Ovary (tissue), 9 donors: Measurements from ENCODE around the gene MAD1L1. TPM values are rescaled to one million over a fixed set of nuclear protein-coding genes. Genes with fewer than 3 reads are reported as not detected.
"Not testable (repeated sequence)": the region's sequence is repeated elsewhere in the genome, so short reads cannot be mapped to it uniquely, and the experiment has no call there.

ENCODE experiments used
- DNase-seq, 5 donors: peaks; one replicate each; pipeline ENCODE4 v3.0.0-alpha.2; 2019 to 2020
- H3K27ac ChIP-seq, 2 donors: fragments of 200-600 bp; one replicate each; pipeline versions ENCODE4 v1.5.1 to v1.8.0; 2019 to 2022
- H3K27me3 ChIP-seq: fragments of 200-600 bp; one replicate; pipeline ENCODE4 v1.8.0; 2022
- H3K36me3 ChIP-seq: fragments of 200-600 bp; sonication (generic); one replicate; pipeline ENCODE4 v1.5.1; 2019
- H3K4me1 ChIP-seq: one replicate; pipeline ENCODE4 v1.8.1; 2013; ENCODE audit warnings: mild to moderate bottlenecking, moderate library complexity; ENCODE audit not compliant: insufficient read depth
- H3K4me3 ChIP-seq: fragments of 200-600 bp; sonication (generic); one replicate; pipeline ENCODE4 v1.5.1; 2017
- H3K9me3 ChIP-seq, 2 donors: fragments of 200-600 bp in 1 of 2; sonication (generic) in 1 of 2; one replicate each; pipeline versions ENCODE4 v1.5.1 to v1.8.1; 2013 to 2019; ENCODE audit warnings: mild to moderate bottlenecking in 1 of 2, moderate library complexity in 1 of 2
- EP300 ChIP-seq: sonication (generic); formaldehyde crosslinking; IDR thresholded peaks from one replicate; pipeline ENCODE4 v1.6.1; 2017; ENCODE audit warnings: antibody characterized with exemption
- POLR2A ChIP-seq: fragments of 450-650 bp; IDR thresholded peaks from one replicate; pipeline ENCODE4 v1.6.1; 2017; ENCODE audit warnings: antibody characterized with exemption, mild to moderate bottlenecking, moderate library complexity
- WGBS, 3 donors: extraction: QIAGEN DNeasy Blood & Tissue Kit in 1 of 3; methylation state at CpG; one replicate each; pipeline versions ENCODE4 v1.1.5 to v1.1.7; 2013 to 2017; 5-methylcytosine and 5-hydroxymethylcytosine counted together
- intact Hi-C, 4 donors: fragments of 100-400 bp; cut with DNase I; formaldehyde crosslinking; loops; one replicate each; pipeline versions ENCODE4 v1.11.0 to v1.15.1; 2022 to 2023
- polyA plus RNA-seq, 2 donors: library from polyadenylated mRNA; stranded (reverse); fragments of 200-250 nt in 1 of 2; fragments of 350-450 nt in 1 of 2; fragmentation: Illumina TruSeq in 1 of 2; extraction: RNeasy Lipid Tissue Mini Kit (QIAGEN cat#74804) in 1 of 2; gene quantifications; one replicate each; pipeline ENCODE4 v1.2.3, GENCODE V29; 2013 to 2014
- total RNA-seq, 7 donors: library from RNA; depleted of rRNA in 2 of 7; stranded (reverse); fragments of >200 nt in 2 of 7; fragmentation: NEBNext Ultra II Directional in 3 of 7; extraction: Animal tissue kit (Norgen Biotek cat#: 25700) in 3 of 7; gene quantifications; one replicate each; pipeline versions ENCODE4 v1.1.0 to v1.2.4, GENCODE V29; 2016 to 2023
- TF ChIP-seq, protein P1 (sequence below), 3 donors: fragments of 450-650 bp in 2 of 3; fragments of 200-600 bp in 1 of 3; IDR thresholded peaks; one replicate each; pipeline versions ENCODE4 v1.5.1 to v1.8.0; 2016 to 2022; ENCODE audit warnings: antibody characterized with exemption in 3 of 3, mild to moderate bottlenecking in 1 of 3
- donor health status: DM: no; HTN: no; CAD: no; lungs with moderate emphysema.
- donor health status: DM: no; HTN: no; CAD: no.
- donor health status: Bipolar disorder and iron deficiency.
- donor health status: DM: yes; HTN: yes; CAD: no.
- donor health status: DM: no; HTN: no; CAD: no.
- donor health status: DM: yes; HTN: yes; CAD: no.

The MAD1L1 gene
- total and polyA plus RNA-seq, 9 donors, result 5.9 to 36.6 (median 22.8) TPM

DNA sequence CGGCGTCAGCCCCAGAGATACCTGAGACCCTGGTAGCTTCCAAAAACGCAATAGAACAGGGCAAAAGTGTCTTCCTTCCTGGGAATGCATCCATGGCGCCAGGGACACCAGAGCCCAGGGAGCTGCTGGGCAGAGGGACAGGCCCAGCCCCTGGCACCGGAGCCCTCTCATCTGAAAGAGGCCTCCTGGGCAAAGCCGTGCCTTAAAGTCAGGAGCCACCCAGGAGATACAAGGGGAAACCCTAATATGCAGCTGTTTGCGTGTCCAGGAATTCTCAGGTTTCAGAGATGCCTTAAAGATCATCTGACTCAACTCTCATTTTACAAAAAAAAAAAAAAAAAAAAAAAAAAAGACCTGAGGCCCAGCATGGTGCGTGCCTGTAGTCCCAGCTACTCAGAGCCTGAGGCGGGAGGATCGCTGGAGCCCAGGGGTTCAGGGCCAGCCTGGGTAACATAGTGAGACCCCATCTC, 37.3 kb upstream of the MAD1L1 start:
- 80 to 82% (median 82%) methylated on average over 10 of the region's 10 CpGs for WGBS, 3 donors
- Histone ChIP-seq H3K4me1 (no peaks in the 10 kb centered on the region), H3K4me3 (no peak overlapping the region), H3K9me3 (no peaks in the 10 kb centered on the region), H3K27ac (no peak overlapping the region), H3K36me3 (no peaks in the 10 kb centered on the region), H3K27me3 (no peaks in the 10 kb centered on the region)
- DNase-seq, result no peak
- intact Hi-C loops, result no loop called here
- TF ChIP-seq, protein P1, sequence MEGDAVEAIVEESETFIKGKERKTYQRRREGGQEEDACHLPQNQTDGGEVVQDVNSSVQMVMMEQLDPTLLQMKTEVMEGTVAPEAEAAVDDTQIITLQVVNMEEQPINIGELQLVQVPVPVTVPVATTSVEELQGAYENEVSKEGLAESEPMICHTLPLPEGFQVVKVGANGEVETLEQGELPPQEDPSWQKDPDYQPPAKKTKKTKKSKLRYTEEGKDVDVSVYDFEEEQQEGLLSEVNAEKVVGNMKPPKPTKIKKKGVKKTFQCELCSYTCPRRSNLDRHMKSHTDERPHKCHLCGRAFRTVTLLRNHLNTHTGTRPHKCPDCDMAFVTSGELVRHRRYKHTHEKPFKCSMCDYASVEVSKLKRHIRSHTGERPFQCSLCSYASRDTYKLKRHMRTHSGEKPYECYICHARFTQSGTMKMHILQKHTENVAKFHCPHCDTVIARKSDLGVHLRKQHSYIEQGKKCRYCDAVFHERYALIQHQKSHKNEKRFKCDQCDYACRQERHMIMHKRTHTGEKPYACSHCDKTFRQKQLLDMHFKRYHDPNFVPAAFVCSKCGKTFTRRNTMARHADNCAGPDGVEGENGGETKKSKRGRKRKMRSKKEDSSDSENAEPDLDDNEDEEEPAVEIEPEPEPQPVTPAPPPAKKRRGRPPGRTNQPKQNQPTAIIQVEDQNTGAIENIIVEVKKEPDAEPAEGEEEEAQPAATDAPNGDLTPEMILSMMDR (IDR thresholded peaks at IDR 0.05), result no peak
- TF ChIP-seq POLR2A (no peak), EP300 (no peak)

DNA sequence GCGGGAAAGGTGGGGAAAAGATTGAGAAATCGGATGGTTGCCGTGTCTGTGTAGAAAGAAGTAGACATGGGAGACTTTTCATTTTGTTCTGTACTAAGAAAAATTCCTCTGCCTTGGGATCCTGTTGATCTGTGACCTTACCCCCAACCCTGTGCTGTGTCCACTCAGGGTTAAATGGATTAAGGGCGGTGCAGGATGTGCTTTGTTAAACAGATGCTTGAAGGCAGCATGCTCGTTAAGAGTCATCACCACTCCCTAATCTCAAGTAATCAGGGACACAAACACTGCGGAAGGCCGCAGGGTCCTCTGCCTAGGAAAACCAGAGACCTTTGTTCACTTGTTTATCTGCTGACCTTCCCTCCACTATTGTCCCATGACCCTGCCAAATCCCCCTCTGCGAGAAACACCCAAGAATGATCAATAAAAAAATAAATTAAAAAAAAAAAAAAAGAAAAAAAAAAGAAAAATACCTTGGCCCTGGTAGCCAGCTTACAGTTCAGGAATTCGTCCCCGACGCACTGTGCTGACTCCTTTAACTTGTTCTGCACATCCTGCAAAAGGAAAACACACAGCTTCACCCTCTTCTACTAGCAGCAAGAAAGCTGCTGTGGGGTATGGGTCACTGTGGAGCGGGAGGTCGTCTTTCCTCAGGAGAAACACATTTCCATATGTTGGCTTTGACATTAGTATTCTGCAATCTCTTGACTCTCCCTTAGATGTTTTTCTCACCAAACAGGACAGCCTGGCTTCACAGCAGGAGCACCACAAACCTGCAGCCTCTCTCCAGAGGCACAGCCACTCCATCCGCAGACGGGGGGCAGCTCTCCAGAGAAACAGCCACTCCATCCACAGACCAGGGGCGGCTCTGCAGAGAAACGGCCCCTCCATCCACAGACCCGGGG, 36.6 kb upstream of the MAD1L1 start:
- DNase-seq, H3K4me3 ChIP-seq, H3K27ac ChIP-seq, H3K4me1 ChIP-seq, intact Hi-C loops, H3K9me3 ChIP-seq, H3K36me3 ChIP-seq, H3K27me3 ChIP-seq: not testable (repeated sequence)
- 31 to 41% (median 37%) methylated on average over 13 to 16 of the region's 18 CpGs for WGBS, 3 donors

DNA sequence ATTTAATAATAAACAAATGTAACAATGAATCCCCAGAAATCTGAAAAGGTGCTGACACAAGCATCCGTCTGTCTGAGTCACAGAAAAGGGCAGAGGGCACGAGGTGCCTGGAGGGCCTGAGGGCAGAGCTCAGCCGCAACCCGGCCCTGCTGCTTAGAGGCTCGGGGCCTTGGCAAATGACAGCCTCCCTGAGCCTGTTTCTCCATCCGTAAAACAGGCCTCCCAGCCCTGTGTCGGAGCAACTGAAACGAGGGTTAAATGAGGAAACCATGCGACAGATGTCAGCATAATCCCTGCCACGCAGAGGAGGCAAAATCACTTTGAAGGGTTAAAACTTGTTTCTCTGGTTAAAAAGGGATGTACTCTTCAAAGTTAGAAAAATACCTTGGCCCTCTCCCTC, 34.2 kb upstream of the MAD1L1 start:
- no peaks in the 10 kb centered on the region for H3K4me1 ChIP-seq
- H3K4me3 ChIP-seq, result no peak overlapping the region
- DNase-seq, result no peak
- WGBS, 3 donors, result 70 to 82% (median 78%) methylated on average over 10 of the region's 10 CpGs
- no peaks in the 10 kb centered on the region for H3K9me3 ChIP-seq
- H3K27me3 ChIP-seq, result no peaks in the 10 kb centered on the region
- no peaks in the 10 kb centered on the region for H3K36me3 ChIP-seq
- TF ChIP-seq, protein P1 (IDR thresholded peaks at IDR 0.05), result no peak
- TF ChIP-seq POLR2A (no peak), EP300 (no peak)
- H3K27ac ChIP-seq, result no peak overlapping the region
- intact Hi-C loops, result no loop called here

DNA sequence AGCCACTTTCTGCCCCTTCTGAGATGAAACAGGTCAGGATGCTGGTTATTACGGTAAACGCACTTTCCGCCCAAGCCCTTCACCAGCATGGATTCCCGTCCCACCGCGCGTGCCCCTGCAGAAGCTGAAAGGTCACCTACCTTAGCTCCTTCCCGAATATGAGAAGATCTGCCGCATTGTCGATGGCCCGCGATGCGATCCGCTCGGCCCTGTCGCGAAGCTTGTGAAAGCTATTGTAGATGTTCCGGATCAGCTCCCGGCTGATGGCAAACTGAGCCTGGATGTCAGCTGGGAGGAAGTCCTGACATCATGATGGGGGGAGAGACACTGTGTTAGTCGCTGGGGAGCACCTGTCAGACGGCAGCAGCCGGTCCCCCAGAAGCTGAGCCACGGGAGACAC, 31.4 kb upstream of the MAD1L1 start:
- Histone ChIP-seq H3K9me3 (no peaks in the 10 kb centered on the region), H3K4me3 (no peak overlapping the region), H3K27ac (no peak overlapping the region), H3K4me1 (no peaks in the 10 kb centered on the region), H3K36me3 (no peaks in the 10 kb centered on the region), H3K27me3 (no peaks in the 10 kb centered on the region)
- WGBS, 3 donors, result 95 to 98% (median 97%) methylated on average over 23 of the region's 23 CpGs
- no peak for DNase-seq
- intact Hi-C loops, result no loop called here
- TF ChIP-seq, protein P1 (IDR thresholded peaks at IDR 0.05), result no peak
- TF ChIP-seq EP300 (no peak), POLR2A (no peak)

DNA sequence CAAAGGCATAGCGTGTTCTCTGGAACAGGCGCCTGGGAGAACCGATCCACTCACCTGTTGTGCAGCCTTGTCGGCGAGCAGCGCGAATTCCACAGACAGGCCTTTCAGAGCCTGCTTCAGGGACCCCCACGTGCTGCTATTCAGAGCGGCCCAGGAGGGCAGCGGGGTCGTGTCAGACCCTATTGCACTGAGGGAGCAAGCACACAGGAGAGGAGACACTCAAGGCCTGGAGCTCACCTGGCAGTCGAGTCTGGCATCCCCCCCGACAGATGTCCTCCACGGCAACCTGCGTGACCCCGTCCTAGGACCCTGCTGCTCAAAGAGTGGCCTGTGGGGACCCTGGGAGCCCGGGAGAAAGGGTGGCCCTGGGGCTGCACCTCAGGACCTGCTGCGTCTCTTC, 30.4 kb upstream of the MAD1L1 start:
- no peak for DNase-seq
- Histone ChIP-seq H3K27ac (no peak overlapping the region), H3K4me3 (no peak overlapping the region), H3K9me3 (no peaks in the 10 kb centered on the region), H3K36me3 (no peaks in the 10 kb centered on the region), H3K27me3 (no peaks in the 10 kb centered on the region), H3K4me1 (no peaks in the 10 kb centered on the region)
- no peak for TF ChIP-seq EP300
- no peak for TF ChIP-seq POLR2A
- TF ChIP-seq, protein P1 (IDR thresholded peaks at IDR 0.05), result no peak
- intact Hi-C loops, result no loop called here
- 86 to 90% (median 90%) methylated on average over 18 of the region's 18 CpGs for WGBS, 3 donors
